Lower lobe of right lung (tissue), 2 donors: ENCODE measurements around the gene MUC2. TPM values are rescaled to one million over a fixed set of nuclear protein-coding genes. Genes with fewer than 3 reads are reported as not detected.
A peak's percentile ranks its signal among the peaks of the same experiment; 100 is the strongest.
"Not testable (repeated sequence)": the region's sequence is repeated elsewhere in the genome, so short reads cannot be mapped to it uniquely, and the experiment has no call there.

ENCODE experiments used
- ATAC-seq, 2 donors: fragments of 200-7000 bp; cut with Tn5 transposase; one replicate each; pipeline ENCODE4 v1.9.1; 2020 to 2022; ENCODE audit warnings: mild to moderate bottlenecking in 2 of 2, moderate library complexity in 2 of 2
- DNase-seq: peaks from one replicate; pipeline ENCODE4 v3.0.0-alpha.2; 2020
- H3K27ac ChIP-seq: fragments of 200-600 bp; one replicate; pipeline ENCODE4 v1.8.0; 2022
- H3K27me3 ChIP-seq: fragments of 200-600 bp; one replicate; pipeline ENCODE4 v1.8.0; 2022; ENCODE audit warnings: low read depth
- H3K36me3 ChIP-seq: fragments of 200-600 bp; one replicate; pipeline ENCODE4 v1.8.0; 2022; ENCODE audit warnings: mild to moderate bottlenecking
- H3K4me1 ChIP-seq: fragments of 200-600 bp; one replicate; pipeline ENCODE4 v1.8.0; 2022
- H3K4me3 ChIP-seq: fragments of 200-600 bp; one replicate; pipeline ENCODE4 v1.8.0; 2022; ENCODE audit warnings: mild to moderate bottlenecking
- H3K9me3 ChIP-seq: fragments of 200-600 bp; one replicate; pipeline ENCODE4 v1.8.0; 2022
- intact Hi-C: fragments of 100-400 bp; cut with DNase I; formaldehyde crosslinking; loops from one replicate; pipeline ENCODE4 v1.11.0; 2022
- total RNA-seq: library from RNA; stranded (reverse); fragmentation: NEBNext Ultra II Directional; extraction: Animal tissue kit (Norgen Biotek cat#: 25700); gene quantifications from one replicate; pipeline ENCODE4 v1.2.1, GENCODE V29; 2021
- TF ChIP-seq, protein P1 (sequence below): fragments of 200-600 bp; IDR thresholded peaks from one replicate; pipeline ENCODE4 v1.8.0; 2022; ENCODE audit warnings: antibody characterized with exemption, mild to moderate bottlenecking
- donor health status: DM: no; HTN: yes; CAD: no; lungs with severe emphysema.

MUC2 gene
- total RNA-seq, 1 donor from 2014 or later: not detected

DNA sequence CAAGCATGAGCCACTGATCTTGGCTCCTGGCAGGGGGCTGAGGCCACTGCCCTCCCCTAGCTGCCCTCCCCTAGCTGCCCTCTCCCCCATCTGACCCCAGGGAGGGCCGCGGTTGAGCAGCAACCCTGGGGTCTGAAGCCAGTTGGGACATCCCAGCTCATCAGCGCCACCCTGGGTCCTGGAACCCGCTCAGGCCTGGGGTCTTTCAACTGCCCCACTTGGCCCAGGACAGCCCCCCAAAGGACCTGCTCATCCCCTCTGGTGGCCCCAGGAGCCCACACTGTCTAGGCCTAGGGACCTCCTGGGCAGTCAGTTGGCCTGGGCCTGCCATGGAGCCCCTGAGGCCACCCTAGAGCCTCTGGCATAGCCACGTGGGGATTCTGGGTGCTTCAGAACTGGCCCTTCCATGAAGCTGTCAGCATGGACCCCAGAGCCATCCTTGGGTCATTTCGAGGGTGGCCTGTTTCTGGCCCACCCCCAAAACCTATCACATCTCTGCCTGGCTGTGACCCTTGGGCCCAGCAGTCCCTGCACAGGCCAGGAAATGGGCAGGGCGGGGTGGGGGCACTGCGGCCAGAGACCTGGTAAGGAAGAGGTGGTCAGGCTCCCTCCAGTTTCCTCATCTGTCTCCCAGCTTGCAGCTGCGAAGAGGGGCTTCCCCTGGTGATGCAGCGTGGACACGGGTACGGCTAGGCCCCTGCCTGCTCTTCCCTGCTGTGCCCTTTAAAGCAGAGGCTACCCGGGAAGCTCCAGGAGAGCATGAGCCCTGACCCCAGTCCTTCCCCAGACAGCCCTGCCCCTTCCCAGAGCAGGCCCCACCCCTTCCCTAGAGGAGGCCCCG, 37.9 kb downstream of the MUC2 start:
- peak; percentile 33 for DNase-seq
- TF ChIP-seq, protein P1, sequence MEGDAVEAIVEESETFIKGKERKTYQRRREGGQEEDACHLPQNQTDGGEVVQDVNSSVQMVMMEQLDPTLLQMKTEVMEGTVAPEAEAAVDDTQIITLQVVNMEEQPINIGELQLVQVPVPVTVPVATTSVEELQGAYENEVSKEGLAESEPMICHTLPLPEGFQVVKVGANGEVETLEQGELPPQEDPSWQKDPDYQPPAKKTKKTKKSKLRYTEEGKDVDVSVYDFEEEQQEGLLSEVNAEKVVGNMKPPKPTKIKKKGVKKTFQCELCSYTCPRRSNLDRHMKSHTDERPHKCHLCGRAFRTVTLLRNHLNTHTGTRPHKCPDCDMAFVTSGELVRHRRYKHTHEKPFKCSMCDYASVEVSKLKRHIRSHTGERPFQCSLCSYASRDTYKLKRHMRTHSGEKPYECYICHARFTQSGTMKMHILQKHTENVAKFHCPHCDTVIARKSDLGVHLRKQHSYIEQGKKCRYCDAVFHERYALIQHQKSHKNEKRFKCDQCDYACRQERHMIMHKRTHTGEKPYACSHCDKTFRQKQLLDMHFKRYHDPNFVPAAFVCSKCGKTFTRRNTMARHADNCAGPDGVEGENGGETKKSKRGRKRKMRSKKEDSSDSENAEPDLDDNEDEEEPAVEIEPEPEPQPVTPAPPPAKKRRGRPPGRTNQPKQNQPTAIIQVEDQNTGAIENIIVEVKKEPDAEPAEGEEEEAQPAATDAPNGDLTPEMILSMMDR: no peak
- no peak overlapping the region for H3K27ac ChIP-seq

DNA sequence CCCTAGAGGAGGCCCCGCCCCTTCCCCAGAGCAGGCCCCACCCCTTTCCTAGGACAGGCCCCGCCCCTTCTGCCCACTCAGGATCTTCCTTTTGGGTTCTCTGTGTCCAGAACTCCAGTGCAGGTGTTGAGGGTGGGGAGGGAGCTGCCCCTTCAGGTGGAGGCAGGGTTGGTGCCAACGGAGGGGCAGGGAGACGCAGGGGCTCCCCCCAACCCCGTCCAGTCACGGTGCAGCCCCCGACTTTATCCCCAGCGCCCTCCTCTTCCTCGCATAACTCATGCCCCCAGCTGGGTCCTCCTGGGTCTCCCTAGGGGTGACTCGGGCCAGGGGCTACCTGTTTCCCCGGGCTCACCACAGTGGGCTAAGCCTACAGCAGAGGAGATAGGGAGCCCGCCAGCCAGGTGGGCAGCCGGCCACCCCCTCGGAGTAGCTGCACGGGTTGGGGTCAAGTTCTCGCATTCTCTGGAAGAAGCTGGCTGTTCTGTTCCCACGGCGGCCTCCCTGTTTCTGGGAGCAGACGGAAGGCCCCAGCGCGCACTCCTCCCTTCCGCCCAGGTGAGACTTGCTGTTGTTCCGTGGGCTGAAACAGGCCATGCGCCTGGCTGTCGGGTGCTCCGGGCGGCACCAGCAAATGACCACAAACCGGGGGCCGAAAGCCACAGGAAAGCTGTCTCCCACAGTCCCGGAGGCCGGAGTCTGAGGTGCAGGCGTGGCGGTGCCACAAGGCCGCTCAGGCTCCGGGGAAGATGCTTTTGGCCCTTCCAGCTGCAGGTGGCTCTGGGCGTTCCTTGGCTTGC, 38.9 kb downstream of the MUC2 start:
- TF ChIP-seq, protein P1: no peak
- no peak for ATAC-seq
- no peaks in the 10 kb centered on the region for H3K9me3 ChIP-seq
- intact Hi-C loops: no loop called here
- no peaks in the 10 kb centered on the region for H3K36me3 ChIP-seq
- no peaks in the 10 kb centered on the region for H3K4me1 ChIP-seq
- no peak for DNase-seq
- no peak overlapping the region for H3K27ac ChIP-seq
- peaks cover 8% of the 10 kb centered on the region for H3K27me3 ChIP-seq
- no peak overlapping the region for H3K4me3 ChIP-seq

More for the DNA sequence above, 37.9 kb downstream of the MUC2 start:
- ATAC-seq: no peak
- no peaks in the 10 kb centered on the region for H3K36me3 ChIP-seq
- peaks cover 18% of the 10 kb centered on the region for H3K27me3 ChIP-seq
- no peaks in the 10 kb centered on the region for H3K9me3 ChIP-seq
- H3K4me3 ChIP-seq: no peak overlapping the region
- no peaks in the 10 kb centered on the region for H3K4me1 ChIP-seq
- intact Hi-C loops: no loop called here

DNA sequence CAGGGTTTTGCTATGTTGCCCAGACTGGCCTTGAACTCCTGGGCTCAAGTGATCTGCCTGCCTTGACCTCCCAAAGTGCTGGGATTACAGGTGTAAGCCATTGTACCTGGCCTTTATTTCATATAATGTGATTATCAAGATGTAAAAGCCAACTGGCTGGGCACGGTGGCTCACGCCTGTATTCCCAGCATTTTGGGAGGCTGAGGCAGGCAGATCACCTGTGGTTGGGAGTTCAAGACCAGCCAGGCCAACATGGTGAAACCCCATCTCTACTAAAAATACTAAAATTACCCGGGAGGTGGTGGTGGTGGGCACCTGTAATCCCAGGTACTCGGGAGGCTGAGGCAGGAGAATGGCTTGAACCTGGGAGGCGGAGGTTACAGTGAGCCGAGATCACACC, 40.6 kb downstream of the MUC2 start:
- H3K27ac ChIP-seq, H3K4me3 ChIP-seq, H3K4me1 ChIP-seq, H3K27me3 ChIP-seq, intact Hi-C loops, DNase-seq, H3K36me3 ChIP-seq, H3K9me3 ChIP-seq, ATAC-seq: not testable (repeated sequence)

DNA sequence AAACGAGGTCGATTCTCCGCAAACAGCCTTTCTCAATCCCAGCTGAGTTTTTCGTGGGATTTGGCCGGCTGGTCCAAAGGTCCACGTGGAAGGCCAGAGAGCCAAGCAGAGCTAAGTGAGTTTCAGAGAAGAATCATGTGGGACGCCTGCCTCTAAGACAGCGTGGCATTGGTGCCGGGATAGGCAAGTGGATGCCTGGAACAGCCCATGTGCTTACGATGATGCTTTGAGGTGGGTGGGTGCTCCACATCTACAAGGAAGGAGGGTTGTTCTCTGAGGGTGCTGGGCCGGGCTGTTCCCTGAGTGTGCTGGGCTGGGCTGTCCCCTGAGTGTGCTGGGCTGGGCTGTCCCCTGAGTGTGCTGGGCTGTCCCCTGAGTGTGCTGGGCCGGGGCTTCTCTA, 41.4 kb downstream of the MUC2 start:
- DNase-seq (no peak), ATAC-seq (no peak)
- Histone ChIP-seq H3K4me3 (no peak overlapping the region), H3K27ac (no peak overlapping the region), H3K4me1 (no peaks in the 10 kb centered on the region), H3K36me3 (no peaks in the 10 kb centered on the region), H3K9me3 (no peaks in the 10 kb centered on the region), H3K27me3 (peaks cover 11% of the 10 kb centered on the region)
- intact Hi-C loops: no loop called here
- TF ChIP-seq, protein P1: no peak

DNA sequence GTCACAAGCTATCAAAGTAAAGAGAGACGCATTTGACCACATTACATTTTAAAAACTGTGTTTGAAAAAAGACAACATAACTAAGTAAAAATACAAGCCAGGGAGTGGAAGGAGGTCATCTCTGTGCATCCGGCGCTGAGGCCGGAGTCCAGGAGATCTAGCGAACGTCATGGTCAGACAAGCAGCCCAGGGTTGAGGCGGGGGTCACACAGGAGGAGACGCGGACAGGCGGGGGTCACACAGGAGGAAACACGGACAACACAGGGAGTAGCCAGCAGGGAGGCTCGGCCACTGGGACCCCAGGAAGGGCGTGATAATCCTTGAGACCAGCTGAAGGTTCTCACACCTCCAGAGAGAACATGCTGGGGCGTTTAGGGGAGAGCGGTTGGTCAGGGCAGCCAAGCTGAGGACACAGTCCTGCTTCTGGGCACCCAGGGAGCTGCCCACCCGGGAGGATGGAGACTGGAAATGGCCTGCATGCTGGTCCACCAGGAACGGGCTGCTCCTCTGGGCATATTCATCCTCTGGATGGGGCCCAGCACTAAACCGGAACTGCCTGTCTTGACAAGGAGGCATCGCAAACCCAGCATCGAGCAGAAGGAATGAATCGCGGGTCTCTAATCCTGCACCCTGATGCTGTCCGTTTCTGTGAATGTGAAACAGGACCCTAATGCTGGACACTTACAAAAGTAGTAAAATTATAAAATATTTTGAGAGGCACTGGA, 42.2 kb downstream of the MUC2 start:
- no peak for DNase-seq
- H3K4me1 ChIP-seq: no peaks in the 10 kb centered on the region
- no peaks in the 10 kb centered on the region for H3K36me3 ChIP-seq
- H3K4me3 ChIP-seq: no peak overlapping the region
- TF ChIP-seq, protein P1: no peak
- intact Hi-C loops: no loop called here
- no peaks in the 10 kb centered on the region for H3K9me3 ChIP-seq
- ATAC-seq: no peak
- peaks cover 16% of the 10 kb centered on the region for H3K27me3 ChIP-seq
- H3K27ac ChIP-seq: no peak overlapping the region
